Stimulated activated CD4-positive, alpha-beta T cell treated with anti-CD3 and anti-CD28 coated beads, Interleukin-2, amount 100 ng/mL, for 4 hours (primary cell): ENCODE results near the gene SLC7A6.
A peak's percentile ranks its signal among the peaks of the same experiment; 100 is the strongest.

Source experiments
- DNase-seq: peaks from one replicate; pipeline ENCODE4 v3.0.0-alpha.2; 2020; ENCODE audit warnings: low read depth

SLC7A6 gene

DNA sequence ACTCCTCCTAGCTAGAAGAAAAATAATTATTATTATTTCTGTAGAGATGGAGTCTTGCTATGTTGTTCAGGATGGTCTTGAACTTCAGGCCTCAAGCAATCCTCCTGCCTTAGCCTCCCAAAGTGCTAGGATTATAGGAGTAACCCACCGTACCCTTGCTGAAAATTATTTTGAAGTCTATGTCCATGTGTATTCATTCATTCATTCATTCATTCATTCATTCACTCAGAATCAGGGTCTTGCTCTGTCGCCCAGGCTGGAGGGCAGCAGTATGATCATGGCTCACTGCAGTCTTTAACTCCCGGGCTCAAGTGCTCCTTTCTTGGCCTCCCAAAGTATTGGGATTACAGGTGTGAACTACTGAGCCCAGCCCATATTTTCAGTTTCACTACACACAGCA lies 42.3 kb downstream of the SLC7A6 start:
- DNase-seq: no peak

DNA sequence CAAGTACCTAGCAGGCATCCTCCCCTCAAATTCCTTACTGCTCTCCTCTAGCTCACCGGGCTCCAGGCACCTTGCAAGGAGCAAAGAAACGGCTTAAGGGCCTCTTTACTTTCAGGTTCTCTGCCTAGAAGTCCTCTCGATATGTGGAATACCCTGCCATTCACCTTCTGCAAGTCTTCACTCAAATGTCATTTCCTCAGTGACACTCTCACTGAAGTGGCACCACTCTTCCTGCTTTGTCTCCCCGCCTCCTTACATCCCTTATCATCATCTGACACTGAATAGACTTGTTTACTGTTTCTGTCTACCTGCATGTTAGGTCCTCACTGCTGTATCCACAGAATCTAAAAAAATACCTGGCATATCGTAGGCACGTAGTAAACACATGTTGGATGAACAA lies 45.5 kb downstream of the SLC7A6 start:
- DNase-seq: no peak

DNA sequence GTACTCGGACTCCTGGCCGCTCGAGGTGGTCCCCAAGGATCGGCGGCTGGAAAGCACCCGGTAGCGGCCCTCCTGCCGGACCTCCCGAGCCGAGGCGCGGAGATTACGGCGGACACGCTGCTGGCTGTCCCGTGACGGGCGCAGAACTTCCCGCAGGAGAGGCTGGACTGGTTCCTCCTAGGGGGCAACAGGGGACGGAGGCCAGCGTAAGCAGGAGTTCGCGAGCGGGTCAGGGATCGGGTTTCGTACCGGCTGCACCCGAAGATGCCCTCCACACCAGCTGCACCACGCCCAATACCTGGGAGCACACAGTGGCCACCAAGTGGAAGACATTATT lies 46.1 kb downstream of the SLC7A6 start:
- DNase-seq: no peak

DNA sequence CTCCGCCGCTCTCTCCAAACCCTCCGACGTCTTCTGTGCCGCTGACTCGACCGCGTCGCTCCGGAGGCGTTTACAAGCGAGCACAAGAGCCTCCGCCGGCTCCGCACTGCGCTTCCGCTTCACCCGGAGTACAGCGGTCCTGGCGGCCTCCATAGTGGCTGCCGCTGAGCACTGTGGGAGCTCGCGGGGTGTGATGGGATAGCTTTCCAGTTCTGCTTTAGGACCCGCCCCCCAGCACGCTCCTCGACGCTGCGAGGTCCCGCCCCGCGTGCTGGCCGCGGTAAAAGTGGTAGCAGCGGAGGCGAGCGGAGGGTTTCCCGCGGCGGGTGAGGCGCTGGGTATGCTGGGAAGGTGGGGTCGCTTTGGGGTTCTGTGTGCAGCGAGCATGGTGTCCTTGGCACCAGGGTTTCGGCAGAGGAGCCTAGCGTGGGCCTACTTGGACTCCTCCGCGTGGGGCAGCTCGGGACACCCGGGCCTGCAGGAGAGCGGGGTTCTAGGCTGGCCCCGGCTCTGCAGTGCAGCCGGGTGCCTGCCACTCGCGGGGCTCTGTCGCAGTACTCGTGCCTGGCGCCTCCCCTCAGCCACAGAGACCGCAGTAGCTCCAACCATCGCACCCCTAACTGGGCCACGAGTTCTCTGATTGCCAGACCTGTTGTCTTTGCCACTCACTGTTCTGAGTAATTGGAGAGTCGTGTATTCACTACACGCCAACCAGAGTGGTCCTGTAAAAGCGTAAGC lies 46.6 kb downstream of the SLC7A6 start, which contains the start of the genes PRMT7 and SLC7A6OS:
Gene PRMT7 (plus strand): TSS at position 246 of the 738 bp plus-strand sequence. CDS start 4,961 bp downstream, outside the sequence.
Gene SLC7A6OS (minus strand): TSS at position 173 of the 738 bp plus-strand sequence. CDS start 20 bp downstream, at position 153.
- DNase-seq: peak; percentile 88

DNA sequence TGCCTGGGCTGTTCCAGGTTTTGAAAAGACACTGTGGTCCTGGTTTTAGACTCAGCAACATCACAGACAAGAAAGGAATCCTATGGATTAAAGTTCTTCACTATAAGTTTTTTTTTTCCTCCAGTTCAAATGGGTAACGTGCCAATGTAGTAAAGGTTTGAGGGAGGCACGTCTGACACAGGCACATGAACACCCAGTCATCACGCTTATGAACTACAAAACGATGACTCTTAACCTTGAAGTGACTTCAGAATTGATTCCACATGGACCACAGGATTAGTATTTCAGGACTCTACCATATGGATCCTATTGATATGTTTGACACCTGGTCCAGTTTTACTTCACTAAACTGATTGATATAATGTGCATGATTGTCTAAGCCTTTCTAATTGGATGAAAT lies 48.8 kb downstream of the SLC7A6 start:
- no peak for DNase-seq

DNA sequence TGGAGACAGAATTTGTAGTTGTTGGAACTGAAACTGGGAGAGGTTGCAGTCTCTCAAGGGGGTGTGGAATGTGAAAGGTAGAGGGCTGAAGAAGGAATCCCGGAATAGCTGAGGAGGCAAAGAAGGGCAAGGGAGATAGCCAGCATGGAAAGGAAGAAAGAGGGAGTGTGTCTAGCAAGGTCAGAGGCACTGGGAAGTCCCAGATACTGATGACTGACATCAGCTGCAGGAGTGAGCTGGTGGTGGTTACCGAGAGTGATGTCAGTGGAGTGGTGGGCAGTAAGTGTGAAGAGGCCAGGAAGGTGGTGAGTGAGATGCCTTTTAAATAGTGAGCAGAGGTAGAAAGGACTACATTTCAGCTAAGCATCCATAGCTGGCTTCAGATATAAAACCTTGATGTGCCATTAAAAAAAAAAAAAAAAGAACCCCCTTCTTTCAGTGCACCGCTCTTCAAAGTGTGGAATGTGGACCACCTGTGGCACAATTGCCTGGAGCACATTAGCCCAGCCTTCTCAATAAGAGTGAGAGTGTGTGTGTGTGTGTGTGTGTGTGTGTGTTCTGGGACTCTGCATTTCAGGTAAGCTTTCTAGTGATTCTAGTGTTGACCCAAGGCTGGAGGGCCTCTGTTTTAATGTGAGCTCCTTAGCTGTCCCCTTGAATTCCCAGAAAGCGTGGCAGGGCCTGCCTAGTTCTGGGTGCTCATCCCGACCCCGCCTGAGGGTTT lies 55.0 kb downstream of the SLC7A6 start:
- DNase-seq: no peak

DNA sequence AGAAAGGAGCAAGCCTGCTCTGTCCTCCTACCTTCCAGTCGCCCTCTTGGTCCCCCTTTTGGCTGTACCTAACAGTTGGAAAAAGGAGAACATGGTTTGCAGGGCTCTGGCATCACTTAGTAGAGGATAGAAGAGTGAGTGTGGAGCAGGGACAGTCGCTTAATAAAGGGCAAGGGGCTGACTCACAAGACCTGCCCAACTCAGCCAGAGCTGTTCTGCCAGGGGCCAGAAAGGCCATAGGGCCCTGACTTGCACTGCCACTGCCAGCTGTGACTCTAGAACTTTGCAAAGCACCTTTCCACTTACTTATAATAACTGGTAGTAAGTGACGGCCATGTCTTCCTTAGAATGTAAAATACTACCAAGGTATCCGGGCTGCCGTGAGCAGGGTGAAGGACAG lies 60.0 kb downstream of the SLC7A6 start:
- DNase-seq: no peak

DNA sequence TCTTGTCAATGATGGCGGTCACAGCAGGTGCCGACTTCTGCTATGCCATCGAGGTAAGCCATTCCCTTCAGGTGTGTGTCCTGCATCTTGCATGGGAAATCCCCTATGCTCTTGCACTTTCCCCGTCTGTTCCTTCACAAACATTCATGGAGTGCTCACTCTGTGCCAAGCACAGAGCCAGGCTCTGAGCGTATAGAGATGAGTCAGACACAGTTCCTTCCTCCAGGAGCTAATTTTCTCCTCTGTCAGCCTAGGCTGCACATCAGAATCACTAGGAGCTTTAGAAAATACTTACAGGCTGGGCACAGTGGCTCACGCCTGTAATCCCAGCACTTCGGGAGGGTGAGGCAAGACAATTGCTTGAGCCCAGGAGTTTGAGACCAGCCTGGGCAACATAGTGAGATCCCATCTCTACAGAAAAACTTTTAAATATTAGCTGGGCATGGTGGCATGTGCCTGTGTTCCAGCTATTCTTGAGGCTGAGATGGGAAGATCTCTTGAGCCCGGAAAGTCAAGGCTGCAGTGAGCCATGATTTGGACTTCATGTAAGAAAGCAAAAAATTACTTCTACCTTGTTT lies 60.5 kb downstream of the SLC7A6 start:
- no peak for DNase-seq

DNA sequence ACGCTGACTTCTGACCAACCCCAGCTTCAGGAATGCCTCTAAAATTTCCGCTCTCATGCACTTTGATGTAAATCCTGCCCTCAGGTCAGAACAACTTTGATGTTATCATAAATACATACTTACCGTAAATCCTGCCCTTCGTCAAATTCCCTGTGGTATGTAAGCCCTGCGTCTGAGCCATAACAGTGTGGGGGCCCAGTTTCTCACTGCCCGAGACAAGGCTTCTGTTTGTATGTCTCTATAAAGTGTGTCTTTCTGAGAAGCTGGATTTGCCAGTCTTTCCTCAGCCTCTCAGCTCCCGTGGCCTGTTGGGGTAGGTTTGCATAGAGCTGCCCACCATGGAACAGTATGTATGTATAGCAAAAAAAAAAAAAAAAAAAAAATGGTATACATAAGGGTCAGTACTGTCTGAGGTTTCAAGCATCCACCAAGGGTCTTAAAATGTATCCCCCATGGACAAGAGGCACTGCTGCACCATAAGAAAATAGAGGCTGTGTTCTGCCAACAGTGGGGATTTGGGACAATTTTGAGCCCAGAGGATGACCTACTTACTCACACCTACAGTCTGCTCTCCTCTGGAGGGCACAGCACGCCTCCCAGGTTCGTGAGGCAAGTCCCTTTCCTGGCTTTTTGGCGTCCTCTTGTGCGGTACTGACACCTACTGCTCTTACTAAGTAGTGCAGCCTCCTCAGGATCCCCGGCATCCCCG lies 64.0 kb downstream of the SLC7A6 start:
- peak; percentile 73 for DNase-seq

DNA sequence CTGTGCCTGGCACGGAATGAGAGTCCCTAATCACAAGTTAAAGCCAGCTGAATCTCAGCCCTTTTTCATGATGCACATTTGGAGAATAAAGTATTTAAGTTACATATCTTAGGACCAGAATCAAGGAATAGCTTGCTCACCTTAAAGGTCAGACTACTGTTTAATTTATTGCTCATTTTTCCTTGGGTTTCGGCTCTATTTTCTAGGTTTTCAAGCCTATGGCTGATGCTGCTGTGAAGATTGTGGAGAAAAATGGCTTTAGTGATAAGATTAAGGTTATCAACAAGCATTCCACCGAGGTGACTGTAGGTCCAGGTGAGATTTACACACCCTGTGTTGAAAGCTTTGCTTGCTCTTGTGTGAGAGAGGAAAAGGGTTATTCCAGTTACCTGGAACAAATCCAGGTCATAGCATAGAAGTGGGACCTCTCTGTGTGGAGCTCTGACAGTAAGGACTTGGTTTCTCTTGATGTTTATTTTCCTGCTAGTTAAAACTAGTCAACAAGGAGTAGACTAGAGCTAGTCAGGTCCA lies 64.6 kb downstream of the SLC7A6 start:
- DNase-seq: no peak

DNA sequence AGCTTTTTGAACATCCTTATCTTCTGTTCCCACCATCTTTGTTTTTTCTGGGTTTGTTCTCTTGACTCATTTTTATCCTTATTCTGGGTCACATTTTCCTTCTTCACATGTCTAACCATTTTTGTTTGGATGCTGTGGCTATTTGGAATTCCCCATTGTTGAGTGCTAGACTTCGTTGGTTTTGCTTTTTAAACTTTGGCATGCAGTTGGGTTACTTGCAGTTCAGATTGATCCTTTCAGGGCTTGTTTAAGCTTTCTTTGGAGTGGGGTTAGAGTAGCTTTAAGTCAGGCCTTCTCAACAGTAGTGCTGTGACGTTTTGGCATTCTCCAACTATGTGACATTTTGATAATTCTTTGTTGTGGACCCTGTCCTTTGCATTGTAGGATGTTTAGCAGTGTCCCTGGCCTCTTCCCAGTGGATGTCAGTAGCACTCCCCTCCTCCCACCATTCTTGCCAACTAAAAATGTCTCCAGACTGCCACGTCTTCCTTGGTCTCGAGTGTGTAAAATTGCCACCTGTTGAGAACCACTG lies 67.6 kb downstream of the SLC7A6 start:
- no peak for DNase-seq

DNA sequence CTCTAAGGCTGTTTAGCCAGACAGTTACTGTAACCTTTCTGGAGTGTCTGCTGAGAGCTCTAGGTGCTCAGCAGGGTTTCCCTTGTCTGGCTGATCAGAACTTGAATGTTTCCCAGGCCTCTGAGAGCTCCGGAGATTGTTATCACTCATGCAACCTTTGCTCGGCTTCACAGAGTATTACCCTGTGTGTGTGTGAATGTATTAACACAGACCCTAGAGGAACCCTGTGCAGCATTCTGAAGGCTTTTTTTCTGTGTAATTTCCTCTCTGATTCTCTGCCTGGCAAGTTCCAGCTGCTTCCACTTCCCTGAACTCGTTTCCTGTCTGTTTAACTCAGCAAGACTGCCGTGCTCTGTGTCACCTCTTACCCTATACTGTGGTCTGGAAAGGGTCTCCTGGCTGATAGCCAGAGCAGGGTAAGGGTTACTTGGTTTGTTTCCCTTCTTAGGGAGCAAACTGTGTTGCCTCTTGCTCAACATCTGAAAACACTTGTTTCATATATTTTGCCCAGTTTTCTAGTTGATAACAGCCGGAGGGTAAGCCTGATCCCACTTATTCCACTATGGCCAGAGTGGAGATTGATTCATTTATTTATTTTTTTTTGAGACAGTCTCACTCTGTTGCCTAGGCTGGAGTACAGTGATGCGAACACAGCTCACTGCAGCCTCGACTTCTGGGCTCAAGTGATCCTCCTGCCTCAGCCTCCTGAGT lies 68.2 kb downstream of the SLC7A6 start:
- no peak for DNase-seq

DNA sequence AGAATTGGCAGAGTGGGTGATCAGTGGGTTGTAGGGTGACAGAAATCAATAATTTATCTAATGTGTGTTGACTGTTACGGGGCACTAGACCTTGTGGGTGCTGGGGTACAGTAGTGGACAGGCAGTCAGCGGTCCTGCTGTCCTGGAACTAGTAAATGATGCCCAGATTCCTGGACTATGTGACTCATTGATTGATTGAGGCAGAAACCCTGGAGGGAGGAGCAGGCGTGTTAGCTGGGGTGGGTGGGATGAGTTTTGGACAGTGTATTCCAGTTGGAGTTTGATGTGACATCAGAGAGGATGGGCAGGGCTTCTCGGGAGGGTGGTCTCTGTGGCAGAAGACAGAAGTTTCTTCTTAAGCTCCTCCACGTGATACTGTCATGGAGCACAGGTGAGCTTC lies 70.8 kb downstream of the SLC7A6 start:
- no peak for DNase-seq

DNA sequence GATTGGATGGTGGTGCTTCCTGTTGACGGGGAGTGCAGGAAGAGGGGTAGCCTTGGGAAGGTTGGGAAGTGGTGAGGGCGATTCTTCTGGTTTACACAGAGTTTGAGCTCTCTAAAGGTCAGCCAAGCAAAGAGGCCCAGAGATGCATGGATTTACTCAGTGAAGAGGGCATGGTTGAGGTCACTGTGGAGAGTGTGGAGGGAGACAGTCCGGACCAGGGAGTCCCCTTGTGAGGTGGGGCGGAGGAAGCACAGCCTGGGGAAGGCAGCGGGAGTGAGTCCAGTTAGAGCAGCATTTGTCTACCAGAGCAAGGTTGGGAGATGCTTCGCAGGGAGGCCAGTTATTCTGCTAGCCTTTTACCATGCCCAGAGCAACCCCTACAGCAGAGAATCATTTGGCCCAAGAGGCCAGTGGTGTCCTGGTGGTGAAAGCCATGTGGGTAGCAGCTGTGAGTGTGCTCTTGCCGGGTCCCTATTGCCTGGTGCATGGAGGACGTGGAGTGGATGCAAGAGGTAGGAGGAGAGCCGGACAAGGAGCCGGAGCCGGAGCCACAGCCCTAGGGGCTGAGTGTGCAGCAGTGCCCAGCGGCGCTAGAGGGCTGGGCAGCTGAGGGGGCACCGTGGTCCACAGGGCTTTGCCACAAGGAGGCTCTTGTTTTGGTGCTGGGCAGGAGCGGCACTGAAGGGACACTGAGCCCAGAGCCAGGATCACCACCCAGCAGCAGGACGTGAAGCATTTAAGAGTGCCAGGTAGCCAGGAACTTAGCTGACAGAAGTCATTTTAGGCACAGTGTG lies 74.2 kb downstream of the SLC7A6 start:
- DNase-seq: no peak

DNA sequence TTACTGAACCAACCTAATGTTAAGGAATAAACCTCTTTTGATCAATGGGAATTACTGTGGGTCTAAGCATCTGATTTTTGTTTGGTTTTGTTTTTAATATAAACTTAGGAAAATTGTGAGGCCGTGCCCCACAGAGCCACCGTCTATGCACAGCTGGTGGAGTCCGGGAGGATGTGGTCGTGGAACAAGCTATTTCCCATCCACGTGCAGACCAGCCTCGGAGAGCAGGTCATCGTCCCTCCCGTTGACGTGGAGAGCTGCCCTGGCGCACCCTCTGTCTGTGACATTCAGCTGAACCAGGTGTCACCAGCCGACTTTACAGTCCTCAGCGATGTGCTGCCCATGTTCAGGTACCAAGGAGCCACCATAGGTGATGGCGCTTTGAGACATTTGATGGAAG lies 74.9 kb downstream of the SLC7A6 start:
- no peak for DNase-seq

DNA sequence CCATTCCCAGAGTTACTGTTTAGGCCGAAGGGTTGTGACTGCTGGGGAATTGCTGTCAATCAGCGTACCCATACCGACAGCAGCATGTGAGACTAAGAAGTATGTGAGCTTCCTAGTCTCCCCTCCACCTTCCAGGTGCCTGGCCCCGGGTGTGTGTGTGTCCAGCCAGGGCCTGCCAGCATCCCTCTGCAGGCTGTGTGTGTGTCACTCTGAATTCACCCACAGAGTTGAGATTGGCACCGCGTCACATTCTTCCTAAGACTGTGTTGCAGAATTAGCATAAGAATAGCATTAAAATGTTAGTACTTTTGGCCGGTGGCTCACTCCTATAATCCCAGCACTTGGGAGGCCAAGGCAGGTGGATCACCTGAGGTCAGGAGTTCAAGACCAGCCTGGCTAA lies 78.3 kb downstream of the SLC7A6 start:
- DNase-seq: no peak

DNA sequence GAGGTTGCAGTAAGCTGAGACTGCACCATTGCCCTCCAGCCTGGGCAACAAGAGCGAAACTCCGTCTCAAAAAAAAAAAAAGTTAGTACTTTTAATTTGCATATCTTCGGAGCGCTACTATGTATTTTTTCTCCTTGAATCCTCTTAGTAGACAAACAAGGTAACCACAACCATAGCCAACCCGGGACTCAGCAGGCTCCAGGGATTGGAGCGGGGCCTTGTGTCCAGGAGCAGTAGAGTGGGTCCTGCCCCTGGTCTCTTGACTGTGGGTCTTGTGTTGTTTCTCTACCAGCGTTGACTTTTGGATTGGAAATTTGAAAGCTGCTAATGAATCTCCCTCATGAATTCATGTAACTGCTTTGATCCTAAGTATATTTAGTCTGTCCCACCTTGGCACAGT lies 78.8 kb downstream of the SLC7A6 start:
- DNase-seq: no peak

DNA sequence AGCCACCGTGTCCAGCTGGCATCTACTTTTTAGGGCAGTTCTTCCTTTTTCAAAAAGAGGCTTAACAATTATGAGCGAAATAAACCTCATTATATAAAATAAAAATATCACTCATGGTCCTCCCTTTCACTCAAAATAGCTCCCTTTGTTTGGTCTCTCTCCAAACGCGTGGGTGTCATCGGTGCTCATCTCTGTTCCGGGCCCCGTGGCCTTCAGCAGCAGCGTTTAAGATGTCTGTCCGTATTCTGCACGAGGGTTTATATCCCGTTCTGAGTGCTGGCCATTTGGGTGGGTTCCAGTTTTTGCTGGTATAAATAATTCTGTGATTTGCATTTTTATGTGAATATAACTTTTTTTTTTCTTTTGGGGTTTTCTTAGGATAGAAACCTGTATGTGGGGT lies 79.9 kb downstream of the SLC7A6 start:
- no peak for DNase-seq

DNA sequence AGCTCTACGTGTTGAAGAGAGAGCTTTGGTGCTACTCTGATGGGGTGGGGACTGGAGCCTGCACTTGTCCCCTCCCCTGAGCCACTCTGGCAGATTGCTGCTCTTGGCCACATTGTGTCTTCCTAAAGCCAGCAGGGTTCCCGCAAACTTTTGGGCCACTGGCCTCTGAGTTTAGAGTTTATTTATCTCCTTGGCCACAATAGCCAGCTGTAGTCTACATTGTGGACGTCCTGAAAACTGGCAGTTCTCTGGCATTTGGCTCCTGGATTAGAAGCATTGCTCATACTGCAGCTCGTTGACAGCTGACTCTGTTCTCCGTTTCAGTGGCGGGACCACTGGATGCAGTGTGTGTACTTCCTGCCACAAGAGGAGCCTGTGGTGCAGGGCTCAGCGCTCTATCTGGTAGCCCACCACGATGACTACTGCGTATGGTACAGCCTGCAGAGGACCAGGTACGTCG lies 81.1 kb downstream of the SLC7A6 start:
- DNase-seq: no peak

DNA sequence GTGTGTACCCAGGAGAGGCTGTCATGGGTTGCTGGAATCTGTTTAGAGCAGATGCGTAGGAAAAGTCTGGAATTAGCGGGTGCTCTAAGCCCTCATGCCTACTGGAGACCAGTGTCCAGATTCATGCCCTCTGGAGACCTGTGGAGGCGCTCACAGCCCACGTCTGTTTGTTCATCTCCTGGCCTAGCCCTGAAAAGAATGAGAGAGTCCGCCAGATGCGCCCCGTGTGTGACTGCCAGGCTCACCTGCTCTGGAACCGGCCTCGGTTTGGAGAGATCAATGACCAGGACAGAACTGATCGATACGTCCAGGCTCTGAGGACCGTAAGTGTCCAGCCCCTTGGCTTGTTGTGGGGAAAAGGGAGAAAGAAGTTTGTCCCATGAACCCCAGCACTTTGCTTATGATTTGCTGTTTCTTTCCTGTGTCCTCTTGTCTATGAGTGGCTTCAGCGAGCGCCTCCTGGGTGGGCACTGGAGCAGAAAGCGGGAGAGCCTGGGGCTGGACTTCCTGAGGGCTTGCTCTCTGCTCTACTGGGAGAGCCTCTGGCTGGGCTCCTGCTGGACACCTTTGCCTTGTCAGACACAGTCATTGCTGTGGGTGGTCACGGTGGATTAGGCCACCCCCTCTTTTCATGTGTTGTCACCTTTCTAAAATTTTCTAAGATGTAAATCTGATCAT lies 81.8 kb downstream of the SLC7A6 start:
- DNase-seq: no peak
